Astrocyte of the hippocampus (primary cell): ENCODE results near the gene BRCA1.
"Not testable (repeated sequence)": the region's sequence is repeated elsewhere in the genome, so short reads cannot be mapped to it uniquely, and the experiment has no call there.

Source experiments
- DNase-seq: peaks from one replicate; pipeline ENCODE4 v3.0.0; 2011; ENCODE audit warnings: low read depth, low spot score

Gene BRCA1

DNA sequence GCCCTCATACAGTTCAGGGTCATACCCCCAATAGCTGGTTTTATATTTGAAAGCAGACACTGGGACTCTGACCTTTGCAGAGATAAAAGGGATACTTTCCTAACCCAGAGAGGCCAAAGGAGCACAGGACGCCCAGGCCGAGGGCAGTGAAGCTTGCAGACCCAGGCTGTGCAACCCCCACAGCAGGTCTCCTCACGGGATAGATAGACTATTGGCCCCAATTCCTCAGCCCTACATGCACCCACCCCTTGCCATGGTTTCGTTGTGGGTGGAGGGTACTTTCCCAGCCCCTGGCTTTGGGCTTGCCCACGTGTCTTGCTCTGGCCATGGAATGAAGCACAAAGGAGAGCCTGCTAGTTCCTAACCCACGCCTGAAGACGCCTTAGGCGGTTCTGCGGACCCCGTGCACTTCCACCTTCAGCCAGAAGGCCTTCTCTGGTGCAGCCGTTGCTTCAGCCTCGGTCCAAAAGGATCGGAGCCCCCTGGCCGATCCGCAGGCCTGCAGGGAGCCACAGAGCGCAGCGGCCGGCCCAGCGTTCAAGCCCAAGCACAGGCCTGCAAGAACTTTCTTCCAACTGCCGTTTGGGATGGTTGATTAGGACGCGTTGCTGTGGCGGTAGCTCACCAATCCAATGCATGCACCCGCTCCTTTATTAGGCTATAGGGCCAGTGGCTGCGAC lies 9.8 kb upstream of the BRCA1 start:
- no peak for DNase-seq

DNA sequence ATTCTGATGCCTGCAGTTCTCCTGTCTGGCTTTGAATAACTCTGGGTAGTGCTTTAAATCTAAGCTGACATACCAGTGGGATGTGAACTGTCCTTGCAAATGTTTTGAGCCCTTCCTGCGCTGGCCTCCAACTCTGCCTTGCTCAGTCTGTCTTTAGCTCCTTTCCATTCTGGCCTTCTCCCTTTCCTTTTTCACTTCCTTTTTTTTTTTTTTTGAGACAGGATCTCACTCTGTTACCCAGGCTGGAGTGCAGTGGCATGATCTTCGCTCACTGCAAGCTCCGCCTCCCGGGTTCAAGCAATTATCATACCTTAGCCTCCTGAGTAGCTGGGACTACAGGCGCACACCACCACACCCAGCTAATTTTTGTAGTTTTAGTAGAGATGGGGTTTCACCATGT lies 8.3 kb upstream of the BRCA1 start:
- DNase-seq = not testable (repeated sequence)

DNA sequence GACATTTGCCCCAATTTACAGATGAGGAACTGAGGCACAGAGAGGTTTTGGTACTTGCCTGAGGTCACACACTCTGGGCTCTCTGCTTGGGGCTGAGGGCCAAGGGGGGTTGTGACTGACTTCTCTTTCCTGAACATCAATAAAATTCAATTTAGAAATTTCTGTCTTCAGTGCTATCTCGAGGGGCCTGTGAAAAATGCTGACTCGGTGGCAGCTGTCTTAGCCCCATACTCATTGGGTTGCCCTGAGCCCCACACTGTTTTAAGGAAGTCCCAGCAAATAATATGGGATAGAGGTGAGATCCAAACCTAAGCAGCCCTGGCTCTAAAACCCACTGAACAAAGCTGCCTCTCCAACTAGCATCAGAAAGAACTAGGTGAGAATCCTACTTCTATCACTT lies 7.0 kb upstream of the BRCA1 start:
- no peak for DNase-seq

DNA sequence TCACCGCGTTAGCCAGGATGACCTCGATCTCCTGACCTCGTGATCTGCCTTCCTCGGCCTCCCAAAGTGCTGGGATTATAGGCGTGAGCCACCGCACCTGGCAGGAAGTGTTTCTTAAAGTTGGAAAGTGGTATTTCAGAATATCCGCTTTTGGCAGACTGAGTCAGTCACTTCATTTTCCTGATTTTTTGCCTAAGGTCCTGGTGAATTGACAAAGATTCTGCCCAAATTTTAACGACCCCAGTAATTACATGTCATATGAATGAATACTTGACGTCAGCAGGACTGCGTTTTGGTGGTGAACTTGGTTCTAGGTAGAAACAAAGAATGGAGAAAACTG lies 4.5 kb upstream of the BRCA1 start:
- no peak for DNase-seq

DNA sequence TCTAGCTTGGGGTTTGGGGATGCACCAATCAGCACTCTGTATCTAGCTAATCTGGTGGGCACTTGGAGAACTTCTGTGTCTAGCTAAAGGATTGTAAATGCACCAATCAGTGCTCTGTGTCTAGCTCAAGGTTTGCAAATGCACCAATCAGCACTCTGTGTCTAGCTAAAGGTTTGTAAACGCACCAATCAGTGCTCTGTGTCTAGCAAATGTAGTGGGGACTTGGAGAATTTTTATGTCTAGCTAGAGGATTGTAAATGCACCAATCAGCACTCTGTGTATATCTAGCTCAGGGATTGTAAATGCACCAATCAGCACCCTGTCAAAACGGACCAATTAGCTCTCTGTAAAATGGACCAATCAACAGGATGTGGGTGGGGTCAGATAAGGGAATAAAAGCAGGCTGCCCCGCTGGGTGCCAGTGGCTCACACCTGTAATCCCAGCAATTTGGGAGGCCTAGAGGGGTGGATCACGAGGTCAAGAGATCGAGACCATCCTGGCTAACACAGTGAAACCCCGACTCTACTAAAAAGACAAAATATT lies 2.2 kb upstream of the BRCA1 start:
- not testable (repeated sequence) for DNase-seq

DNA sequence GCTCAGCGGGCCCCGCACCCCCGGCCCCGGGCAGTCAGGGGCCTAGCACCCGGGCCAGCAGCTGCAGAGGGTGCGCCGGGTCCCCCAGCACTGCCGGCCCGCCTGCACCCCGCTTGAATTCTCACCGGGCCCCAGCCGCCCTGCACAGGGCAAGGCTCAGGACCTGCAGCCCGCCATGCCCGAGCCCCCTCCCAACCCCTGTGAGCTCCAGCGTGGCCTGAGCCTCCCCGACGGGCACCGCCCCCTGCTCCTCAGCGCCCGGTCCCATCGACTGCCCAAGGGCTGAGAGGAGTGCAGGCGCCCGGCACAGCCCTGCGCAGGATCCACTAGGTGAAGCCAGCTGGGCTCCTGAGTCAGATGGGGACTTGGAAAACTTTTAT lies 1.7 kb upstream of the BRCA1 start:
- no peak for DNase-seq

DNA sequence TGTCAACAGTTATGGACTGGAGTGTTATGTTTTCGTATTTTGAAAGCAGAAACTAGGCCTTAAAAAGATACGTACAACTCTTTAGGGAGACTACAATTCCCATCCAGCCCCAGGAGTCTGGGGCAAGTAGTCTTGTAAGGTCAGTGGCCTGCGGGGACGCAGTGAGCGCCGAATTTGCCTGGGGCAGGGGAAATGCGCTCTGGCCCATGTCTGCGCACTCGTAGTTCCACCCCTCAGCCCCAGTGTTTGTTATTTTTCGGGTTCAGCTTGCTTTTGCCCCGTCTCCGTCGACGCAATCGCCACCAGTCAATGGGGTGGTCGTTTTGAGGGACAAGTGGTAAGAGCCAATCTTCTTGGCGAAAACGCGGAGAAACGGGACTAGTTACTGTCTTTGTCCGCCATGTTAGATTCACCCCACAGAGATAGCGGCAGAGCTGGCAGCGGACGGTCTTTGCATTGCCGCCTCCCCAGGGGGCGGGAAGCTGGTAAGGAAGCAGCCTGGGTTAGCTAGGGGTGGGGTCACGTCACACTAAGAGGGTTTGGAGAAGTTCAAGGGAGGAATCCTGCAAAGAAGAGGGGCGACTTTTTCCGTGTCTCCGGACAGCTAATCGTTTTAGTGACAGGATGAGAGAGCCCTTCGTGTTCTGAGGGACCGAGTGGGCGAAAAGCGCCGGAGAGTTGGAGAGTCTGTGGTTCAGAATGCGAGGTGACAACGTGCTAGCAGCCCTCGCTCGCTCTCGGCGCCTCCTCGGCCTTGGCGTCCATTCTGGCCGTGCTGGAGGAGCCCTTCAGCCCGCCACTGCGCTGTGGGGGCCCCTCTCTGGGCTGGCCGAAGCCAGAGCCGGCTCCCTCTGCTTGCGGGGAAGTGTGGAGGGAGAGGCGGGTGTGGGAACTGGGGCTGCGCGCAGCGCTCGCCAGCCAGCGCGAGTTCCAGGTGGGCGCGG lies 1.1 kb upstream of the BRCA1 start:
- DNase-seq = peak; percentile 3

DNA sequence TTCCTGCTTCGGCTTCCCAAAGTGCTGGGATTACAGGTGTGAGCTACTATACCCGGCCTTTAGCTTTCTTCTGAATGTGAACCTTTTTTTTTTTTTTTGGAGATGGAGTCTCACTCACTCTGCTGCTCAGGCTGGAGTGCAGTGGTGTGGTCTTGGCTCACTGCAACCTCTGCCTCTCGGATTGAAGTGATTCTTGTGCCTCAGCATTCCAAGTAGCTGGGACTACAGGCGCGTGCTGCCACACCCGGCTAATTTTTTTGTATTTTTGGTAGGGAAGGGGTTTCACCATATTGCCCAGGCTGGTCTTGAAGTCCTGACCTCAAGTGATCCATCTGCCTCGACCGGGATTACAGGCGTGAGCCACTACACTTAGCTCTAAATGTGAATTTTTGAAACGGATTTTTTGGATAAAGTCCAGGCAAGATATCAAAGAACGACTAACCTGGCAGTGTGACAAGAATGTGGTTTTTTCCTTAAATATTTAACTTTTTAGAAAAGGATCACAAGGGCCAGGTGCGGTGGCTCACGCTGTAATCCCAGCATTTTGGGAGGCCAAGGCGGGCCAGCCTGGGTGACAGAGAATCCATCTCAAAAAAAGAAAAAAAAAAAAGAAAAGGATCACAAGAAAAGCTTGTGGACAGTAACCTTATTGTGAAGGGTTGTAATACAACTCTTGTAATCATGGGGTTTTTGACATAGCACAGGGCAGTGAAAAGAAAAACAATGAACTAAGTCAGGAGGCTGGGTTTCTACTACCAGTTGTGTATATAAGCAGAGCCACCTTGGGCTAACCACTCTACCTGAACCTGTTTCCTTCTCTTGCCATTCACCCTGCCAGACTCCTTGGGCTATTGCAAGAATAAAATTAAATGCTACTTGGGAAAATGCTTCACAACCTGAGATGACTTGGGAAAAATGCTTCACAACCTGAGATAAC lies 6.2 kb downstream of the BRCA1 start:
- DNase-seq = peak; percentile 3

DNA sequence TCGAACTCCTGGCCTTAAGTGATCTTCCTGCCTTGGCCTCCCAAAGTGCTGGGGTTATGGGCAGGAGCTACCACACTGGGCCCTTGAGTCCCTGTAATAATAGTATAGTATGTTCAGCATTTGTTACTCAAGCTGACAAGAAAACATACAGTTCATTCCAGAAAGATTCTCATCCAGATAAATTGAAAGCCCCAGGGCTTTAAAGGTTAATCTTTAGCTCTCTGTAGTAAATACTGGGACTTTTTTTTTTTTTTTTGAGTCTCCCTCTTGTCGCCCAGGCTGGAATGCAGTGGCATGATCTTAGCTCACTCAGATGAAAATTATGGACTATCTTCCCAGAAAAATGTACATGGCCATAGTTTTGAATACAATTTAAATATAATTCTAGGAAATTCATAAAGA lies 11.0 kb downstream of the BRCA1 start:
- no peak for DNase-seq

DNA sequence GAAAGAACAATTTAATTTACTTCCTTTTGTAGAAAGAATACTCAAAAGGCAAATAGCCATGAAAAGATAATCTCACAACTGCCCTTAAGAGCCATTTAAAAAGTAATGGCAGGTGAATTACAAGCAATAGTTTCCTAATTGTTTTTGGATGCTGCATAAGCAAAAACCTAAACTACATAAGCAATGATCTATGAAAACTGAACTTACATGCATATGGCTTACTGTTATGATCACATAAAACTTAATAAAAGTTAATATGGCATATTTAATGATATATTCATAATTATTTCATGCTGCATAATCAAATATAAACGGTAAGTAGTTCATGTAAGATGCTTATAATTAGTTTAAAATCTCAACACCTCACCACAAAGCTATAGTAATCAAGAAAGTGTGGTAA lies 18.6 kb downstream of the BRCA1 start:
- DNase-seq = no peak

DNA sequence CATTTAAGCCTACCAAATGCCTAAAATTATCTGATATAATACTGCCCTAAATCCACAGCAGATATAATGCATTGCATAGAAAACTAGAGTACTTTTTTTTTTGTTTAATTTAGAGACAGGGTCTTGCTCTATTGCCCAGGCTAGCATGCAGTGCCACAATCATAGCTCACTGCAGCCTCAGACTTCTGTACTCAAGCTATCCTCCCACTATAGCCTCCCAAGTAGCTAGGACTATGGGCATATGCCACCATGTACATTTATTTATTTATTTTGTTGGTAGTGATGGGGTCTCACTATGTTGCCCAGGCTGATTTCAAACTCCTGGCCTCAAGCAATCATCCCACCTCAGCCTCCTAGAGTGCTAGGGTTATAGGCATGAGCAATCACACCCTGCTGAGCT lies 20.0 kb downstream of the BRCA1 start:
- DNase-seq = no peak

DNA sequence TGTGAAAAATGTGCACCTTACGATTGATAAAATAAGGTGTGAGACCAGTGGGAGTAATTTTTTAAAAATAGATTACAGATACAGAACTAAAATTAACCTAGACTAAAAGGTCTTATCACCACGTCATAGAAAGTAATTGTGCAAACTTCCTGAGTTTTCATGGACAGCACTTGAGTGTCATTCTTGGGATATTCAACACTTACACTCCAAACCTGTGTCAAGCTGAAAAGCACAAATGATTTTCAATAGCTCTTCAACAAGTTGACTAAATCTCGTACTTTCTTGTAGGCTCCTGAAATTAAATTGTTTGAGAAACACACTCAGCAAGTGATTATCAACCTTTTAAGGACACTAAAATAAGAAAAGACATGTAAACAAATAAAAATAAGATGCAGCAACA lies 20.5 kb downstream of the BRCA1 start:
- DNase-seq = no peak

DNA sequence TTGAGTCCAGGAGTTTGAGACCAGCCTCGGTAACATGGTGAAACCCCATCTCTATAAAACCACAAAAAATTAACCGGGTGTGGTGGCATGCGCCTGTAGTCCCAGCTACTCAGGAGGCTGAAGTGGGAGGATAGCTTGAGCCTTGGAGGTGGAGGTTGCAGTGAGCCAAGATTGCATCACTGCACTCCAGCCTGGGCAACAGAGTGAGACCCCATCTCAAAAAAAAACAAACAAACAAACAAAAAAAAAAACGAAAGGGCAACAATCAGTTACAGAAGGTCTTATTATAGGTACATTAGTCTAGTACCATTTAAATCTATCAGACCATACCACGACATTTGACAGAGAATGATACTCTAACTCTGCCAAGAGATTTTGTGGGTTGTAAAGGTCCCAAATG lies 29.8 kb downstream of the BRCA1 start:
- not testable (repeated sequence) for DNase-seq

DNA sequence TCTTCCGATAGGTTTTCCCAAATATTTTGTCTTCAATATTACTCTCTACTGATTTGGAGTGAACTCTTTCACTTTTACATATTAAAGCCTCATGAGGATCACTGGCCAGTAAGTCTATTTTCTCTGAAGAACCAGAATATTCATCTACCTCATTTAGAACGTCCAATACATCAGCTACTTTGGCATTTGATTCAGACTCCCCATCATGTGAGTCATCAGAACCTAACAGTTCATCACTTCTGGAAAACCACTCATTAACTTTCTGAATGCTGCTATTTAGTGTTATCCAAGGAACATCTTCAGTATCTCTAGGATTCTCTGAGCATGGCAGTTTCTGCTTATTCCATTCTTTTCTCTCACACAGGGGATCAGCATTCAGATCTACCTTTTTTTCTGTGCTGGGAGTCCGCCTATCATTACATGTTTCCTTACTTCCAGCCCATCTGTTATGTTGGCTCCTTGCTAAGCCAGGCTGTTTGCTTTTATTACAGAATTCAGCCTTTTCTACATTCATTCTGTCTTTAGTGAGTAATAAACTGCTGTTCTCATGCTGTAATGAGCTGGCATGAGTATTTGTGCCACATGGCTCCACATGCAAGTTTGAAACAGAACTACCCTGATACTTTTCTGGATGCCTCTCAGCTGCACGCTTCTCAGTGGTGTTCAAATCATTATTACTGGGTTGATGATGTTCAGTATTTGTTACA lies 30.9 kb downstream of the BRCA1 start:
- DNase-seq = peak; percentile 68

DNA sequence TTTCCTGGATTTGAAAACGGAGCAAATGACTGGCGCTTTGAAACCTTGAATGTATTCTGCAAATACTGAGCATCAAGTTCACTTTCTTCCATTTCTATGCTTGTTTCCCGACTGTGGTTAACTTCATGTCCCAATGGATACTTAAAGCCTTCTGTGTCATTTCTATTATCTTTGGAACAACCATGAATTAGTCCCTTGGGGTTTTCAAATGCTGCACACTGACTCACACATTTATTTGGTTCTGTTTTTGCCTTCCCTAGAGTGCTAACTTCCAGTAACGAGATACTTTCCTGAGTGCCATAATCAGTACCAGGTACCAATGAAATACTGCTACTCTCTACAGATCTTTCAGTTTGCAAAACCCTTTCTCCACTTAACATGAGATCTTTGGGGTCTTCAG lies 32.3 kb downstream of the BRCA1 start:
- peak; percentile 58 for DNase-seq

DNA sequence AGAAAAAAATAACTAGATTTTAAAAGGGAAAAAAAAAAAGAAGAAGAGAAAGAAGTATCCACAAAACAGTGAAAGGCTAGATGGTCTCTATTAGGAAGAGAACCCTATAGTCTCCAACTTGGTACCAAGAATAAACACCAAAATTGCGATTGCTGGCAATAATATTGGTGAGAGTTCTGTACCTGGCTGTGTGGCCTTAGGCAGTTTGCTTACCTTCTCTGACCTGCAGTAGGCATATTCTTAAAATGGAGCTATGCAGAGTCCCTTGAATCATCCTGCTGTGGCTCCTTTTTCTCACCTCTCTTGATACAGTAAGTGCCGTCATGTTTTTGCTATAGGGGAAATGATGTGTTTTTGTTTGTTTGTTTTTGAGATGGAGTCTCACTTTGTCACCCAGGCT lies 35.1 kb downstream of the BRCA1 start:
- no peak for DNase-seq

DNA sequence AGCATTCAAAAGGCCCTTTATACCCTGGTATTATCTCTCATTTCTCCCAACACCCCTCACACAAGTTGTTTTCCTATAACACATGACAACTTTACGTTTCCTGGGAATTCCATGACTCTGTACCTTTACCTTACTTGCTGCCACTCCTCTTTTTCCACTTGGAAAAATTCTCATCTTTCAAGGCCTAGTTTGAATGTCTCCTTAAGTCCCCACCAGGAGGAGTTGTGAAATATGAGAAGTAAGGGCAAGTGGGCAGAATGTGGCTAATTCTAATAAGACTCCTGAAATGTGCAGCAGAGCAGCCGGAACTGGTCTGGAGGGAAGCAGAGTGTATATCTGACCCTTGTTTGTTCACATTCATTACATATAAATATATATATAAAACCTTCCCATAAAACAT lies 39.7 kb downstream of the BRCA1 start:
- peak; percentile 51 for DNase-seq

DNA sequence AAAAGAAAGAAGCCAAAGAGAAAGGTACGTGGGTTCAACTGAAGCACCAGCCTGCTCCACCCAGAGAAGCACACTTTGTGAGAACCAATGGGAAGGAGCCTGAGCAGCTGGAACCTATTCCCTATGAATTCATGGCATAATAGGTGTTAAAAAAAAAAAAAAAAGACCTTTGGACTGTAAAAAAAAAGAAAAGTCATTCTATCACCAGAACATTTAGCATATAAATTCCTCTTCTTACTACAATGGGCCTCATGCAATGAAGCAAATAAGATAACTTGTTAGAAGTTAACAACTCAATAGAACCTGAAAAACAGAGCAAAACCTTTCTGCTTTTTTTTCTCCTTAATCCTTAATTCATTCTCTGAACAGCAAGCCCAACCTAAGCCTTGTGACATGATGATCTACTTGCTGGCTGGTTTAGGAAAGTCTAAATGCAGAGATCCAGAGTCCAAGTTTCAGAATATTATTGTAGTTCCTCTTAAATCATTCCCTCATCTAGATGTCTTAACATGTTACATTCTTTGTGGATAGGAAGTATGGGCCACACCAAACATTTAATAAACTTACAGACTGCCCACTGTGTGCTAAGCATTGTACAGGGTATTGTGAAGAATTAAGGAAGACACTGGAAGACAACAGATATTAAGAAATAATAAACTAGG lies 45.4 kb downstream of the BRCA1 start:
- no peak for DNase-seq

DNA sequence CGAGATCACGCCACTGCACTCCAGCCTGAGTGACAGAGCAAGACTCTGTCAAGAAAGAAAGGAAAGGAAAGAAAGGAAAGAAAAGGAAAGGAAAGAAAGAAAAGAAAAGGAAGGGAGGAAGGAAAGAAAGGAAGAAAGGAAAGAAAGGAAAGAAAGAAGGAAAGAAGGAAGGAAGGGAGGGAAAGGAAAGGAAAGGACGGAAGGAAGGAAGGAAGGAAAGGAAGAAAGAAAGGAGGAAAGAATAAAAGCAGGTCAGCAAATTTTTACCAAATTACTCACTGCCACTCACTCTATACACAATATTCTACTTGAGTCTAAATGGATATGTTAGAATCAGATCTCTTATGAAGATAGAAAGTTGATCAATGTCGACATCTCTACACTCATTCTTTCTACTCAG lies 50.3 kb downstream of the BRCA1 start:
- no peak for DNase-seq

DNA sequence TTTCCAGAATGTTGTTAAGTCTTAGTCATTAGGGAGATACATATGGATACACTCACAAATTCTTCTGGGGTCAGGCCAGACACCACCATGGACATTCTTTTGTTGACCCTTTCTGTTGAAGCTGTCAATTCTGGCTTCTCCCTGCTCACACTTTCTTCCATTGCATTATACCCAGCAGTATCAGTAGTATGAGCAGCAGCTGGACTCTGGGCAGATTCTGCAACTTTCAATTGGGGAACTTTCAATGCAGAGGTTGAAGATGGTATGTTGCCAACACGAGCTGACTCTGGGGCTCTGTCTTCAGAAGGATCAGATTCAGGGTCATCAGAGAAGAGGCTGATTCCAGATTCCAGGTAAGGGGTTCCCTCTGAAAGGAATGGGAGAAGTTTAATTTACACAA lies 54.3 kb downstream of the BRCA1 start:
- no peak for DNase-seq

DNA sequence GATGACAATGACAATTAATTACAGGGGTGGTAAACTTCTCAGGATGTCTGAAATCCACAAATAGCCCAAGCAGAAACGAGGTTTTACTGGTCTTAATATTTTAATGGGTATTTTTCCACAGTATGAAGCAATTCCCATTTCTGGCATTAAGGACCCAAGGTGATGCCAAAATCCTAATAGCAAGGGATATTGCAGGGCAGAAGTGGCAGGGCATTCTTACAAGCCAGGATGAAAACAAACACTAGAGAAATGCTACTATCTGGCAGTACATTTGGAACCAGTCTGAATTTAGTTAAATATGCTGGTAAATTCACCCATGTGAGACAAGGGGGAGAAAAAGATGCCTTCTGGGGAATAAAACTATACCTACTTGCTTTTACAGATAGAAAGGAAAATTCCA lies 54.9 kb downstream of the BRCA1 start:
- no peak for DNase-seq
